Hepatocyte (in vitro differentiated cells): Measurements from ENCODE around the gene EYS. TPM values are rescaled to one million over a fixed set of nuclear protein-coding genes. Genes with fewer than 3 reads are reported as not detected.
A peak's percentile ranks its signal among the peaks of the same experiment; 100 is the strongest.

ENCODE experiments used
- DNase-seq: peaks from one replicate; pipeline ENCODE4 v3.0.0-alpha.2; 2016; ENCODE audit warnings: low spot score
- H2AFZ ChIP-seq: fragments of 200-600 bp; sonication (generic); 2 replicates; pipeline ENCODE4 v1.6.0; 2016; ENCODE audit warnings: antibody characterized with exemption, mild to moderate bottlenecking
- H3K27ac ChIP-seq: fragments of 200-600 bp; sonication (generic); 2 replicates; pipeline ENCODE4 v1.5.1; 2016; ENCODE audit warnings: mild to moderate bottlenecking
- H3K27me3 ChIP-seq: fragments of 200-600 bp; sonication (generic); 2 replicates; pipeline ENCODE4 v1.6.1; 2016
- H3K36me3 ChIP-seq: fragments of 200-600 bp; sonication (generic); replicated peaks from 2 replicates; pipeline ENCODE4 v1.5.1; 2016; ENCODE audit warnings: low read depth; ENCODE audit not compliant: insufficient read depth
- H3K4me1 ChIP-seq: fragments of 200-600 bp; sonication (generic); 2 replicates; pipeline ENCODE4 v1.5.1; 2016; ENCODE audit warnings: mild to moderate bottlenecking, moderate library complexity; ENCODE audit not compliant: insufficient read depth
- H3K4me2 ChIP-seq: fragments of 200-600 bp; sonication (generic); 2 replicates; pipeline ENCODE4 v1.6.0; 2016
- H3K4me3 ChIP-seq: fragments of 200-600 bp; sonication (generic); 2 replicates; pipeline ENCODE4 v1.5.1; 2016; ENCODE audit warnings: mild to moderate bottlenecking
- H3K79me2 ChIP-seq: fragments of 200-600 bp; sonication (generic); 2 replicates; pipeline ENCODE4 v1.6.0; 2017; ENCODE audit warnings: mild to moderate bottlenecking
- H3K9me2 ChIP-seq: fragments of 200-600 bp; sonication (generic); replicated peaks from 2 replicates; pipeline ENCODE4 v1.6.0; 2017; ENCODE audit warnings: mild to moderate bottlenecking; ENCODE audit not compliant: insufficient read depth
- H3K9me3 ChIP-seq: fragments of 200-600 bp; sonication (generic); 2 replicates; pipeline ENCODE4 v1.5.1; 2016; ENCODE audit warnings: low read depth, mild to moderate bottlenecking
- H4K20me1 ChIP-seq: fragments of 200-600 bp; sonication (generic); 2 replicates; pipeline ENCODE4 v1.6.0; 2016; ENCODE audit warnings: mild to moderate bottlenecking; ENCODE audit not compliant: insufficient read depth, poor library complexity, severe bottlenecking
- CTCF ChIP-seq: fragments of 200-600 bp; sonication (generic); IDR thresholded peaks from 2 replicates; pipeline ENCODE4 v1.5.1; 2016; ENCODE audit warnings: antibody characterized with exemption, mild to moderate bottlenecking; ENCODE audit not compliant: poor library complexity
- EZH2 ChIP-seq: fragments of 200-600 bp; sonication (generic); IDR thresholded peaks from 2 replicates; pipeline ENCODE4 v1.6.1; 2016; ENCODE audit warnings: antibody characterized with exemption, mild to moderate bottlenecking, borderline replicate concordance
- EZH2phosphoT487 ChIP-seq: fragments of 200-600 bp; sonication (generic); IDR thresholded peaks from one replicate; pipeline ENCODE4 v1.6.1; 2018; ENCODE audit warnings: antibody characterized with exemption, mild to moderate bottlenecking, low read depth, moderate library complexity; ENCODE audit not compliant: unreplicated experiment, severe bottlenecking
- WGBS: methylation state at CpG from one replicate; pipeline ENCODE4 v1.1.6; 2016; ENCODE audit warnings: low lambda C conversion rate; ENCODE audit errors: missing lambda C conversion rate; 5-methylcytosine and 5-hydroxymethylcytosine counted together
- polyA plus RNA-seq: library from polyadenylated mRNA; unstranded; fragments of >200 nt; fragmentation: Nextera tagmentation; extraction: Ambion mirVana; gene quantifications from 2 replicates; pipeline ENCODE4 v1.2.1, GENCODE V29; 2016
- total RNA-seq: library from RNA; depleted of rRNA; stranded (reverse); fragments of >200 nt; gene quantifications from 2 replicates; pipeline ENCODE4 v1.2.3, GENCODE V29; 2014

Gene EYS
- total and polyA plus RNA-seq, 2 experiments from 2014 or later, result 0.57 to 0.68 TPM

- TF ChIP-seq EZH2phosphoT487 (no peak), CTCF (no peak), EZH2 (no peak)
- H3K4me2 ChIP-seq, result no peak overlapping the region
- no peaks in the 10 kb centered on the region for H3K27me3 ChIP-seq
- no peaks in the 10 kb centered on the region for H3K36me3 ChIP-seq
- no peak overlapping the region for H3K27ac ChIP-seq
- DNase-seq, result no peak
- no peaks in the 10 kb centered on the region for H3K9me2 ChIP-seq
- H2AFZ ChIP-seq, result no peak overlapping the region
- 94% methylated on average over 1 of the region's 1 CpG for WGBS
- no peaks in the 10 kb centered on the region for H3K9me3 ChIP-seq
- no peaks in the 10 kb centered on the region for H4K20me1 ChIP-seq
- H3K4me3 ChIP-seq, result no peak overlapping the region
- no peaks in the 10 kb centered on the region for H3K79me2 ChIP-seq
- H3K4me1 ChIP-seq, result peaks cover 4% of the 10 kb centered on the region
Measured at GRCh38 chr6:64263778-64264177, 1443.2 kb downstream of the EYS start.

GRCh38 chr6:64259372-64259771 lies 1447.7 kb downstream of the EYS start:
- H3K9me3 ChIP-seq, result no peaks in the 10 kb centered on the region
- H3K79me2 ChIP-seq, result no peaks in the 10 kb centered on the region
- H3K4me3 ChIP-seq, result no peak overlapping the region
- no peak overlapping the region for H2AFZ ChIP-seq
- H3K27ac ChIP-seq, result peak overlapping the region; percentile 42
- no peak overlapping the region for H3K4me2 ChIP-seq
- no peaks in the 10 kb centered on the region for H3K36me3 ChIP-seq
- no peaks in the 10 kb centered on the region for H3K27me3 ChIP-seq
- no peak for DNase-seq
- H3K9me2 ChIP-seq, result no peaks in the 10 kb centered on the region
- no peak for TF ChIP-seq EZH2phosphoT487
- TF ChIP-seq EZH2, result no peak
- no peak for TF ChIP-seq CTCF
- H4K20me1 ChIP-seq, result no peaks in the 10 kb centered on the region
- WGBS, result 65% methylated on average over 4 of the region's 4 CpGs
- H3K4me1 ChIP-seq, result peaks cover 10% of the 10 kb centered on the region

GRCh38 chr6:64258752-64259151 lies 1448.3 kb downstream of the EYS start:
- peak overlapping the region; percentile 42 for H3K27ac ChIP-seq
- H3K9me2 ChIP-seq, result no peaks in the 10 kb centered on the region
- DNase-seq, result peak; percentile 8
- H3K79me2 ChIP-seq, result no peaks in the 10 kb centered on the region
- H4K20me1 ChIP-seq, result no peaks in the 10 kb centered on the region
- TF ChIP-seq EZH2, result no peak
- TF ChIP-seq CTCF, result no peak
- no peak for TF ChIP-seq EZH2phosphoT487
- no peaks in the 10 kb centered on the region for H3K9me3 ChIP-seq
- no peaks in the 10 kb centered on the region for H3K27me3 ChIP-seq
- 31% methylated on average over 2 of the region's 2 CpGs for WGBS
- H2AFZ ChIP-seq, result no peak overlapping the region
- H3K4me1 ChIP-seq, result peaks cover 10% of the 10 kb centered on the region
- H3K4me3 ChIP-seq, result no peak overlapping the region
- peak overlapping the region; percentile 17 for H3K4me2 ChIP-seq
- no peaks in the 10 kb centered on the region for H3K36me3 ChIP-seq

GRCh38 chr6:64258302-64258701 lies 1448.7 kb downstream of the EYS start:
- H3K9me2 ChIP-seq, result no peaks in the 10 kb centered on the region
- DNase-seq, result no peak
- H3K79me2 ChIP-seq, result no peaks in the 10 kb centered on the region
- 50% methylated on average over 1 of the region's 1 CpG for WGBS
- no peaks in the 10 kb centered on the region for H3K36me3 ChIP-seq
- no peaks in the 10 kb centered on the region for H3K27me3 ChIP-seq
- H3K27ac ChIP-seq, result peak overlapping the region; percentile 3
- no peak for TF ChIP-seq EZH2phosphoT487
- no peak for TF ChIP-seq EZH2
- TF ChIP-seq CTCF, result no peak
- no peaks in the 10 kb centered on the region for H4K20me1 ChIP-seq
- H3K4me1 ChIP-seq, result peaks cover 10% of the 10 kb centered on the region
- peak overlapping the region; percentile 17 for H3K4me2 ChIP-seq
- no peak overlapping the region for H3K4me3 ChIP-seq
- H2AFZ ChIP-seq, result no peak overlapping the region
- H3K9me3 ChIP-seq, result no peaks in the 10 kb centered on the region
